ENCODE results near the gene SGPP1. TPM values are rescaled to one million over a fixed set of nuclear protein-coding genes. Genes with fewer than 3 reads are reported as not detected.

The SGPP1 gene, protein sequence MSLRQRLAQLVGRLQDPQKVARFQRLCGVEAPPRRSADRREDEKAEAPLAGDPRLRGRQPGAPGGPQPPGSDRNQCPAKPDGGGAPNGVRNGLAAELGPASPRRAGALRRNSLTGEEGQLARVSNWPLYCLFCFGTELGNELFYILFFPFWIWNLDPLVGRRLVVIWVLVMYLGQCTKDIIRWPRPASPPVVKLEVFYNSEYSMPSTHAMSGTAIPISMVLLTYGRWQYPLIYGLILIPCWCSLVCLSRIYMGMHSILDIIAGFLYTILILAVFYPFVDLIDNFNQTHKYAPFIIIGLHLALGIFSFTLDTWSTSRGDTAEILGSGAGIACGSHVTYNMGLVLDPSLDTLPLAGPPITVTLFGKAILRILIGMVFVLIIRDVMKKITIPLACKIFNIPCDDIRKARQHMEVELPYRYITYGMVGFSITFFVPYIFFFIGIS
- 30.3 and 37.2 TPM in 2 replicates for total RNA-seq

DNA sequence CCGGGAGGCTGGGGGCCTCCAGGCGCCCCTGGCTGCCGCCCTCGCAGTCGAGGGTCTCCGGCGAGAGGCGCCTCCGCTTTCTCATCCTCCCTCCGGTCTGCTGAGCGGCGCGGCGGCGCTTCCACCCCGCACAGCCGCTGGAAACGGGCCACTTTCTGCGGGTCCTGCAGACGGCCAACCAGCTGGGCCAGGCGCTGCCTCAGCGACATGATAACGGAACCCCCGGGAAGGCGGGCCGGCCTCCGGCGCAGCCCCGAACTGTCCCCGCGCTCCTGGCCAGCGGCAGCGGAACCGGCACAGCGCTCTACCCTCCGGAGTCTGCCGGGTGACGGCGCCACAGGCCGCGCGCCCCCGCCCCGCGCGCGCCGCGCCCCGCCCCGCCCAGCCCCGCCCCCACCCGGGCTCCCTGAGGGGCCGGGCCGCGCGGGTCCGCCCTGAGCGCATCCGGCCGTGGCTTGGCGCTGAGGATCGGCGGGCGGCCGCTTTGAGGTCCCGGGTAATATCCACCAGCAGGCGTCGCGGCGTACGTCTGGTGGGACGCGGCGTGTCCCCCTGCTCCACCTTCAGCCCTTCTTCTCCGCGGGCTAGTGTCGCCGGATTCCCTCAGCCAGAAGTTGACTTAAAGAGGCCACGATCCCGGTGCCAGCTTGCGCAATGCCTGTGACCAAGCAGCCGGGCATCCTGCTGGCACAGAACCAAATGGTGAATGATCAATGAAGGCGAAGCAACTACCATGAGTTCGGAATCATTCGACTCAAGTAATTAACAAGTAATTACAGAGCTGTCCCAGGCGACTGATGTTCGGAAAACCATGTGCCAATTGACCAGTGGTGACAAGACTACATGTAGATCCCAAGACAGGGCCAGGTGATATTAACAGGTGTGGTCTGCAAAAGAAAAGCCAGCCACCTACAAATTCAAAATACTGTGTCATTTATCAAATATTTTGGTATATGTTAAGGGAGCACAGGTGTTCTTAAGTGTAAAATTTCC is at the start of gene SGPP1:
Gene SGPP1 (minus strand): TSS at position 330 of the 993 bp plus-strand sequence. CDS start 121 bp downstream, at position 209.

DNA sequence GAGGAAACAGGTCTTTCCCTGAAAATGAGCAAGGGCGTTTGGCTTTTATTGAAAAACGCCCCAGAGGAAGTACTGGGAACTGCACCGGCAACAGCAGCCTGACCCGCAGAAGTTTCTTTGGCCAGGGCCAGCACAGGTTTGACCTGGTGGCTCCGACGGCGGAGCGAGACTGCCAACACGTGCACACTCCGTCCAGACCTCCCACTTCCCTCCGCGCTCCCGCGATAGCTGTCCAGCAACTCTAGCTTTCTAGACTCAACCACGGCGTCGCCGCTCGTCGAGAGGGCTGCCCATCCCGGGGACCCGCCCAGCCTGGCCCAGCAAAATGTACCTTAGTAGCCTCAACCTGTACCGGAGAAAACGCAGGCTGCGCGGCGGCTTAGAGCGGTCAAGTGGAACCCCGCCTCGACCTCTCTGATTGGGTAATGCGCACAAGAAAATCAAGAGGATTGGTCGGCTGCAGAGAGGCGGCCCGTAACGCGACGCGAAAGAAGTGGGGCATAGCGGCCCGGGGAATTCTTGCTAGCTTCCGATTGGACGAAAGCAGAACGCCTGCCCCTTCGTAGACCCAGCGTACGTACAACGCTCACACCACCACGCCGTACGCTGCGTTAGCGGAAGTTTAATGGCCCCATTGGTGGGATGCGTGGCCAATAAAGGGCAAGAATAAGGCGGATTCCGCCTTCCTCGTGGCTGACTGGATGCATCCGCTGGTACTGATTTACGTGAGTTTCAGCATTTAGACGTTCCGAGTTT is 86.2 kb downstream of the SGPP1 start, which contains the start of gene WDR89:
Gene WDR89 (minus strand): TSS at position 399 of the 756 bp plus-strand sequence. CDS start 41,929 bp downstream, outside the sequence.

Other genes with a start within 250 kb of the SGPP1 start
- 23.2 and 32.2 TPM in 2 replicates for gene PPP2R5E, start 184.7 kb downstream of the SGPP1 start, total RNA-seq
- gene WDR89, start 86.2 kb downstream of the SGPP1 start, total RNA-seq: 10.6 and 12.1 TPM in 2 replicates
- gene SYNE2, start 124.9 kb upstream of the SGPP1 start, total RNA-seq: 12.5 and 14.3 TPM in 2 replicates

All from smooth muscle cell of the pulmonary artery (primary cell).